ENCODE data around the gene KRT85. TPM values are rescaled to one million over a fixed set of nuclear protein-coding genes. Genes with fewer than 3 reads are reported as not detected.
A peak's percentile ranks its signal among the peaks of the same experiment; 100 is the strongest.

KRT85 gene
- total and polyA plus RNA-seq, 10 of the 15 experiments (the other 5 are each of a cell fraction or from before 2014, with no cell fraction given): 0.05 to 0.18 (median 0.11) TPM; not detected in 6

DNA sequence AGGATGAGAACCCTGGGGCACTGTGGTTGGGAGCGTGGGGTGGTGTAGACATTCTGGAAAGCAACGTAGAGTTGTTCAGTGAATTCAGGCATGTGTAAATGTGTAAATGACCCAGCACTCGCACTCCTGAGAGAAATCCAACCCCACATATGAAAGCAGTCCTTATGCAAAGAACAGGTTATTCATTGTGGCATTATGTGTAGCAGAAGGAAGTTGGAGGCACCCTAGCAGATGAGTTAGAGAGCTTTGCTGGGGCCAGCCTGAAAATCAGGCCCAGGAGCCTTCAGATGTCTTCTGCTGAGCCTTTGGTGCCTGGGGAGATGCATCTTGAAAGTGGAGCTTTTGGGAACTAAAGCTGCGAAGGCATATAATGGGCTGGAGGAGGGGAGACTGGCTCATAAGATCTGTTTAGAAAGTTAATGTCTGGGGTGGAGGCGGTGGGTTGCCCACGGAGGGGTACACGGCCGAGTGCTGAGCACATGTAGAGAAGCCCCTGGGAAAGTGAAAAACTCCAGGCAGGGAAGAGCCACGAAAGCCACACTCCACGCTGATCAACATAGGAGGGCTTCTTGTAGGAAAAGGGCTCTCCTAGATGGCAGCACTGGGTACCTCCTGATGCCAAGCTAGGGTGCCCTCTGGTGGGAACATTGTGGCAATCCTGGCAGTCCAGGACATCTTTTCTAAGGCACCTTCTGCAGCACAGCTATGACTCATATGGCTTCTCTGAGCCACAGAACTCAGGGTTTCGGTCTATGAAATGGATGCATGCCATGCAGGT lies 40.0 kb downstream of the KRT85 start (continued):
- TF ChIP-seq, protein P1, sequence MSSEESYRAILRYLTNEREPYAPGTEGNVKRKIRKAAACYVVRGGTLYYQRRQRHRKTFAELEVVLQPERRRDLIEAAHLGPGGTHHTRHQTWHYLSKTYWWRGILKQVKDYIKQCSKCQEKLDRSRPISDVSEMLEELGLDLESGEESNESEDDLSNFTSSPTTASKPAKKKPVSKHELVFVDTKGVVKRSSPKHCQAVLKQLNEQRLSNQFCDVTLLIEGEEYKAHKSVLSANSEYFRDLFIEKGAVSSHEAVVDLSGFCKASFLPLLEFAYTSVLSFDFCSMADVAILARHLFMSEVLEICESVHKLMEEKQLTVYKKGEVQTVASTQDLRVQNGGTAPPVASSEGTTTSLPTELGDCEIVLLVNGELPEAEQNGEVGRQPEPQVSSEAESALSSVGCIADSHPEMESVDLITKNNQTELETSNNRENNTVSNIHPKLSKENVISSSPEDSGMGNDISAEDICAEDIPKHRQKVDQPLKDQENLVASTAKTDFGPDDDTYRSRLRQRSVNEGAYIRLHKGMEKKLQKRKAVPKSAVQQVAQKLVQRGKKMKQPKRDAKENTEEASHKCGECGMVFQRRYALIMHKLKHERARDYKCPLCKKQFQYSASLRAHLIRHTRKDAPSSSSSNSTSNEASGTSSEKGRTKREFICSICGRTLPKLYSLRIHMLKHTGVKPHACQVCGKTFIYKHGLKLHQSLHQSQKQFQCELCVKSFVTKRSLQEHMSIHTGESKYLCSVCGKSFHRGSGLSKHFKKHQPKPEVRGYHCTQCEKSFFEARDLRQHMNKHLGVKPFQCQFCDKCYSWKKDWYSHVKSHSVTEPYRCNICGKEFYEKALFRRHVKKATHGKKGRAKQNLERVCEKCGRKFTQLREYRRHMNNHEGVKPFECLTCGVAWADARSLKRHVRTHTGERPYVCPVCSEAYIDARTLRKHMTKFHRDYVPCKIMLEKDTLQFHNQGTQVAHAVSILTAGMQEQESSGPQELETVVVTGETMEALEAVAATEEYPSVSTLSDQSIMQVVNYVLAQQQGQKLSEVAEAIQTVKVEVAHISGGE (CRISPR knock-in tag; IDR thresholded peaks at IDR 0.05): no peak
- TF ChIP-seq YY1 (IDR thresholded peaks at IDR 0.05; ENCODE audit: low read depth, low read length) (peak; percentile 80), SMC3 (IDR thresholded peaks at IDR 0.05; ENCODE audit: borderline replicate concordance, low read length) (peak; percentile 92)
- TF ChIP-seq, protein P2, sequence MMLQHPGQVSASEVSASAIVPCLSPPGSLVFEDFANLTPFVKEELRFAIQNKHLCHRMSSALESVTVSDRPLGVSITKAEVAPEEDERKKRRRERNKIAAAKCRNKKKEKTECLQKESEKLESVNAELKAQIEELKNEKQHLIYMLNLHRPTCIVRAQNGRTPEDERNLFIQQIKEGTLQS (IDR thresholded peaks at IDR 0.05; ENCODE audit: borderline replicate concordance, extremely low read depth, low read depth, low read length): peak; percentile 35; the same call in 1 of the 2 replicates
- TF ChIP-seq, protein P3, sequence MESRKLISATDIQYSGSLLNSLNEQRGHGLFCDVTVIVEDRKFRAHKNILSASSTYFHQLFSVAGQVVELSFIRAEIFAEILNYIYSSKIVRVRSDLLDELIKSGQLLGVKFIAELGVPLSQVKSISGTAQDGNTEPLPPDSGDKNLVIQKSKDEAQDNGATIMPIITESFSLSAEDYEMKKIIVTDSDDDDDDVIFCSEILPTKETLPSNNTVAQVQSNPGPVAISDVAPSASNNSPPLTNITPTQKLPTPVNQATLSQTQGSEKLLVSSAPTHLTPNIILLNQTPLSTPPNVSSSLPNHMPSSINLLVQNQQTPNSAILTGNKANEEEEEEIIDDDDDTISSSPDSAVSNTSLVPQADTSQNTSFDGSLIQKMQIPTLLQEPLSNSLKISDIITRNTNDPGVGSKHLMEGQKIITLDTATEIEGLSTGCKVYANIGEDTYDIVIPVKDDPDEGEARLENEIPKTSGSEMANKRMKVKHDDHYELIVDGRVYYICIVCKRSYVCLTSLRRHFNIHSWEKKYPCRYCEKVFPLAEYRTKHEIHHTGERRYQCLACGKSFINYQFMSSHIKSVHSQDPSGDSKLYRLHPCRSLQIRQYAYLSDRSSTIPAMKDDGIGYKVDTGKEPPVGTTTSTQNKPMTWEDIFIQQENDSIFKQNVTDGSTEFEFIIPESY (IDR thresholded peaks at IDR 0.05): no peak
